Measurements from ENCODE around the gene NEU2. TPM values are rescaled to one million over a fixed set of nuclear protein-coding genes. Genes with fewer than 3 reads are reported as not detected.

Gene NEU2
- polyA plus RNA-seq, 1 donor from 2014 or later = not detected

- H3K36me3 Mint-ChIP-seq = peaks cover 2% of the 10 kb centered on the region
- H3K4me3 Mint-ChIP-seq = no peak overlapping the region
- no peaks in the 10 kb centered on the region for H3K4me1 Mint-ChIP-seq
- H3K27me3 Mint-ChIP-seq = peaks cover 2% of the 10 kb centered on the region
- no peak overlapping the region for H3K27ac Mint-ChIP-seq
- no peaks in the 10 kb centered on the region for H3K9me3 Mint-ChIP-seq
Observed at GRCh38 chr2:233036162-233036838, 3.8 kb downstream of the NEU2 start.

- peaks cover 2% of the 10 kb centered on the region for H3K27me3 Mint-ChIP-seq
- H3K9me3 Mint-ChIP-seq = no peaks in the 10 kb centered on the region
- H3K4me3 Mint-ChIP-seq = no peak overlapping the region
- H3K36me3 Mint-ChIP-seq = peaks cover 2% of the 10 kb centered on the region
- H3K4me1 Mint-ChIP-seq = no peaks in the 10 kb centered on the region
- H3K27ac Mint-ChIP-seq = no peak overlapping the region
Observed at GRCh38 chr2:233037078-233037477, 4.6 kb downstream of the NEU2 start.

DNA sequence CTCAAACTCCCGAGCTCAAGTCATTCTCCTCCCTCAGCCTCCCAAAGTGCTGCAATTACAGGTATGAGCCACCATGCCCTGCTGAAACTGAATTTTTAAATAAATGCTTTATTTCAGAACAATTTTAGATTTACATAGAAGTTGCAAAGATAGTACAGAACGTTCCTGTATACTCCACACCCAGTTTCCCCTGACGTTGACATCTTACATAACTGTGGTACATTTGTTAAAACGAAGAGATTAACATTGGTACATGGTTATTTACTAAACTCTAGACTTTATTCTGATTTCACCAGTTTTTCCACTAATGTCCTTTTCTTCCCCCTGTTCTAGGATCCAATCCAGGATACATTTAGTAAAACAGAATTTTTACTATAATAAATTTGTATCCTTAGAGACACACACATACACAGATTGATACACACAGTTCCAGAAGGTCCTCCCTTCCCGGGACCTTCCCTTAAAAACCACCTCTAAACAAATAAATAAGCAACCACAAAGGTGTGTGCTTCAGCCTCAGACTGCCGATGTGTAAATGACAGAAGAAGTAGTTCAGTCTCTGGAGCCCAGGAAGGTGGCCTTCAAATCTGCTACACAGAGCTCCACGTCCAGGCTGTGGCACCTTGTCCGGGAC, 6.9 kb downstream of the NEU2 start:
- H3K4me1 Mint-ChIP-seq = no peaks in the 10 kb centered on the region
- H3K36me3 Mint-ChIP-seq = peaks cover 2% of the 10 kb centered on the region
- peaks cover 1% of the 10 kb centered on the region for H3K27me3 Mint-ChIP-seq
- no peaks in the 10 kb centered on the region for H3K9me3 Mint-ChIP-seq
- no peak overlapping the region for H3K4me3 Mint-ChIP-seq
- no peak overlapping the region for H3K27ac Mint-ChIP-seq

DNA sequence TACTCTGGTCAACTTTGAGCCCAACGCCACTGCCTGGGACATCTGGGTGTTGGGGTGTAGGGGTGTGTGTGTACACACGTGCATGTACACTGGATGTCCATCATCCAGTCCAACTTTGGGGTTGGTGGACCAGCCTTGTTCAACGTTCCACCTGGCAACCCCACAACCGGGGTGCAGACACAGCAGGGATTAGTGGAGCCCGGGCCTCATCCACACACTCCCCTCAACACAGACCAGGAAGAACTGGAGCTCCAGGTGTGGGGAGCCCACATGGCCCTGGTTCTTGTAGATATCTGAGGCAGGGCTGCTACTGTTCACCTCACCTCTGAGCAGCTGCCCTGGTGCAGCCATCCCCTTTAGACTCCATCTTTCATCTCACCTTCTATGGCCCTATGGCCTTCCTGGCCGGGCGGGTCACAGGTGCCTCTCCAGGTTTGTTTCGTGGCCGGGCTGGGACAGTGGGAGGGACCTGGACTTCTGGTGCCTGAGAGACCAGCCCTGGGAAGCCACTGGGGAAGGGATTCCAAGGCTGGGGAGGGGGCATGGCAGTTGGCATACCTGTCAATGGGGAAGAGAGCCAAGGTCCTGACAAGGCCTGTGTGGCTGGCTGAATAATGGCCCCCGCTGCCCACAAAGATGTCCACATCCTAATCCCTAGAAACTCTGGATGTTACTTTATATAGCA, 7.5 kb downstream of the NEU2 start:
- peak overlapping the region in 1 of 3 donors; percentile 67 for H3K27ac Mint-ChIP-seq
- no peaks in the 10 kb centered on the region for H3K9me3 Mint-ChIP-seq
- peaks cover 1% of the 10 kb centered on the region for H3K27me3 Mint-ChIP-seq

GRCh38 chr2:233040571-233040970, 8.1 kb downstream of the NEU2 start:
- Mint-ChIP-seq H3K27ac (peak overlapping the region in 1 of 3 donors; percentile 67), H3K27me3 (peaks cover 1% of the 10 kb centered on the region), H3K9me3 (no peaks in the 10 kb centered on the region), H3K36me3 (peaks cover 2% of the 10 kb centered on the region), H3K4me1 (no peaks in the 10 kb centered on the region), H3K4me3 (no peak overlapping the region)

More for the DNA sequence above, 7.5 kb downstream of the NEU2 start:
- H3K4me3 Mint-ChIP-seq = no peak overlapping the region
- peaks cover 2% of the 10 kb centered on the region for H3K36me3 Mint-ChIP-seq
- no peaks in the 10 kb centered on the region for H3K4me1 Mint-ChIP-seq

- Mint-ChIP-seq H3K9me3 (no peaks in the 10 kb centered on the region), H3K4me3 (no peak overlapping the region), H3K27me3 (peaks cover 1% of the 10 kb centered on the region), H3K4me1 (no peaks in the 10 kb centered on the region), H3K27ac (no peak overlapping the region), H3K36me3 (peaks cover 2% of the 10 kb centered on the region)
Observed at GRCh38 chr2:233041722-233042323, 9.4 kb downstream of the NEU2 start.

DNA sequence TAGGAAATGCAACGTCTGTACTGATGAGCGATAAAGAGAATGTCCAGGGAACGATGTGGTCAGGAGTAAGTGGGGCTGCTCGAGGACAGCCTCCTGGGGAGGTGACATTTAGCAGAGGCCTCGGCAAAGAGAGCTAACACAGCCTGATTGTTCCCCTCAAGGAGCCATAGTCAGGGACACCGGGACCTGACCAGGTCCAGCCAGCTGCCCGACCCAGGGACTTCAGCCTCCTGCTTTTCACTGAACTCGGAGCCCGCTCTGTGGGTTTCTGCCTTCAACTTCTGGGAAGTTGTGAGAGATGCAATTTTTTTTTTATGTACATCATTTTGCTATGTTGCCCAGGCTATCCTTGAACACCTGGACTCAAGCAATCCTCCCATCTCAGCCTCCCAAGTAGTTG, 10.1 kb downstream of the NEU2 start:
- no peak overlapping the region for H3K27ac Mint-ChIP-seq
- peak overlapping the region in 1 of 4 donors; percentile 9 for H3K4me3 Mint-ChIP-seq
- H3K4me1 Mint-ChIP-seq = peaks cover 0 to 2% (median 2%) of the 10 kb centered on the region in 3 donors
- H3K27me3 Mint-ChIP-seq = peaks cover 1% of the 10 kb centered on the region
- H3K9me3 Mint-ChIP-seq = no peaks in the 10 kb centered on the region
- H3K36me3 Mint-ChIP-seq = peaks cover 2% of the 10 kb centered on the region

DNA sequence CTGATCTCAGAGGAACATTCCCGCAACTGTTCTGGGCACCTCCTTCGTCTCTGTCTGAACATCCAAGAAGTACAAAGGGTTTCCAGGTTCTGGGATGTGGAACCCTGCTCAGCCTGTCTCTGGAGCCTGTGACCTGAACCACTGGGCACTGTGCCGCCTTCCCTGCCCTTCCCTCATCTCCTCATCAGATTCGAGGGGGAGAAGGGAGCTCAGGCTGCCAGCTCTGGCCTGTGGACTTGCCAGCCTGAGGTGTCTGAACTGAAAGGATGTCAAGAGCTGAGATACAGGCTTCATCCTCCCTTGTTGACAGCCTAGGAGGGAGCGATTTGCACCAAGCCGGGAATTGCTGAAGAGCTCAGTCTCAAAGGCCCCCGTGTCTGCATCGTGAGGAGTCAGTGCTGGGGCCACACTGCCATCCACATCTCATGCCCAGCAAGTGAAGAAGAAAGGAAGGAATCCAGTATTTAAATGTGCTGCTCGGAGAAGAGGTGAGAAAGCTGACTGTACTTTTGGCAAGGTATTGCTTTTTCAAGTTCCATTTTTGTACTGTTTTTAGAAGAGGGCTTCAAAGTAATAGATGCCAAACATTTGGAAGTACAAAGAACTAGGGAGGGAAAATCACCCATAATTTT, 12.6 kb downstream of the NEU2 start:
- peaks cover 0 to 7% (median 7%) of the 10 kb centered on the region in 3 donors for H3K4me1 Mint-ChIP-seq

DNA sequence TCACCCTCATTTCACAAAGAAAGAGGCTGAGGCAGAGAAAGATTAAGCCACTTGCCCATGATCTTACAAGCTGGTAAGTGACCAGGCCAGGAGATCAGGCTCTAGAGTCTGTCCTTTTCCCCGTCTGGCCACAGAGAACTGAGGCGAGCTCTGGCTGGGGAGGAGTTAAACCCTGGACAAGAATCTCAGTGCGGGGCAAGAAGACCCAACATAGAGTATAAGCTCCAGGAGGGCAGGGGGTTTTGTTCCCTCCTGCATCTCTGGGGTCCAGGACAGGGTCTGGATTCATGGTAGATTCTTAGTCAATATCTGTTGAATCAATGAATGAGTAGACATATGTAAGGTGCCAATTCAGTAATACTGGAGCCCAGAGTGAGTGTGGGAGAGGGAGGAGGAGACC, 14.7 kb downstream of the NEU2 start:
- H3K4me3 Mint-ChIP-seq = no peak overlapping the region
- H3K4me1 Mint-ChIP-seq = peaks cover 0 to 7% (median 7%) of the 10 kb centered on the region in 3 donors
- no peaks in the 10 kb centered on the region for H3K9me3 Mint-ChIP-seq
- peaks cover 2% of the 10 kb centered on the region for H3K36me3 Mint-ChIP-seq
- H3K27ac Mint-ChIP-seq = no peak overlapping the region
- H3K27me3 Mint-ChIP-seq = peaks cover 2% of the 10 kb centered on the region

More for the DNA sequence above, 12.6 kb downstream of the NEU2 start:
- H3K4me3 Mint-ChIP-seq = peak overlapping the region in 1 of 4 donors; percentile 5
- no peak overlapping the region for H3K27ac Mint-ChIP-seq
- peaks cover 3% of the 10 kb centered on the region for H3K27me3 Mint-ChIP-seq
- peaks cover 2% of the 10 kb centered on the region for H3K36me3 Mint-ChIP-seq
- no peaks in the 10 kb centered on the region for H3K9me3 Mint-ChIP-seq

DNA sequence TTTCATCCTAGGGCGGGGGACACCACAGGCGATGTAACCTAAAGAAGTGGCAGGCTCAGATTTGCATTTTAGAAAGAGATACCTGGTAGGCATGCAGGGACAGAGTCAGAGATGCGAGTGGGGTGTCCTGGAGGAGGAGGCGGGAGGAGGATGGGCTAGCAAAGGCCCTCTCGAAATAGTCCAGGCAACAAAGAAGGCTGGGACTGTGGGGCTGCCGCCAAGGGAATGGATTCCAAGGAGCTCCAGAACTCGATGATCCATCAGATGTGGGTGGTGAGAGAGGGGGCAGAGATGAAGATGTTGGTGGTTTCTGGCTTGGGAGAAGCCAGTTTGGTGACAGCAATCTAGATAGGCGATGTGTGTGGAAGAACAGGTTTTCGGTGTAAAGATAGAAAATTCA, 15.2 kb downstream of the NEU2 start:
- Mint-ChIP-seq H3K27ac (no peak overlapping the region), H3K36me3 (peaks cover 2% of the 10 kb centered on the region), H3K4me1 (peaks cover 0 to 7% (median 7%) of the 10 kb centered on the region in 3 donors)

GRCh38 chr2:233048569-233049193, 16.2 kb downstream of the NEU2 start:
- peaks cover 0 to 7% (median 7%) of the 10 kb centered on the region in 3 donors for H3K4me1 Mint-ChIP-seq
- H3K4me3 Mint-ChIP-seq = peak overlapping the region in 1 of 4 donors; percentile 77
- peak overlapping the region in 1 of 3 donors; percentile 74 for H3K27ac Mint-ChIP-seq
- peaks cover 2% of the 10 kb centered on the region for H3K27me3 Mint-ChIP-seq
- H3K36me3 Mint-ChIP-seq = peaks cover 2% of the 10 kb centered on the region
- H3K9me3 Mint-ChIP-seq = no peaks in the 10 kb centered on the region

More for the DNA sequence above, 15.2 kb downstream of the NEU2 start:
- Mint-ChIP-seq H3K9me3 (no peaks in the 10 kb centered on the region), H3K4me3 (no peak overlapping the region), H3K27me3 (peaks cover 2% of the 10 kb centered on the region)

DNA sequence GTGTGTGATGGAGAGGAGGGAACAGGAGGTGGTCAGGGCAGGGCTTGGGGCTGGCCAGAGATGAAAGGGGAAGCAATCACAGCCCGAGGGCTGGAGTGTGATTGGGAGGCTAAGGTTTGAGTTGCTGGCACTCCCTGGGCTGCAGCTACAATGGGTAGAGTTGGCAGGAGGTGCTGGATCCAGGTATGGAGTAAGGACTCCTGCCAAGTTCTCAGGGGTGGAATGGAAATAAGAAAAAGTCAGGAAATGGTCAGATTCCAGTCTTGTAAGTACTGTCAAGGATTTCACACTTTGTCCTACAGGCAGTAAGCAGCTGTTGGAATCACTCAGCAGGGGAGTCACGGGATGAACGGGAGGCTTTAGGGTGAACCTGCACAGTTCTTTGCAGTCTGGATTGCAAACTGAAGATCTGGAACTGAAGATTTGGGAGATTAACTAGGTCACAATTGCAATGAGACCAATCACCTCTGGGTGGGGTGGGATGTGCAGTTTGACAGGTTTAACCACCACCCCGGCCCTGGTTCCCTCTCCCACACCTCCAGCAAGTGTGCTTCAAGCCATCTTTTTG, 16.8 kb downstream of the NEU2 start:
- peaks cover 6 to 13% (median 13%) of the 10 kb centered on the region in 3 donors for H3K4me1 Mint-ChIP-seq
- no peaks in the 10 kb centered on the region for H3K9me3 Mint-ChIP-seq
- peaks cover 2% of the 10 kb centered on the region for H3K27me3 Mint-ChIP-seq
- peak overlapping the region in 1 of 3 donors; percentile 74 for H3K27ac Mint-ChIP-seq
- H3K4me3 Mint-ChIP-seq = peak overlapping the region in 1 of 4 donors; percentile 77
- peaks cover 2% of the 10 kb centered on the region for H3K36me3 Mint-ChIP-seq

- Mint-ChIP-seq H3K27ac (no peak overlapping the region), H3K36me3 (peaks cover 2% of the 10 kb centered on the region), H3K9me3 (no peaks in the 10 kb centered on the region), H3K4me1 (peaks cover 6 to 17% (median 16%) of the 10 kb centered on the region in 3 donors), H3K27me3 (peaks cover 2% of the 10 kb centered on the region), H3K4me3 (peak overlapping the region in 1 of 4 donors; percentile 13)
Observed at GRCh38 chr2:233051241-233052149, 19.0 kb downstream of the NEU2 start.
